ENCODE measurements around the gene FBXL4.

DNA sequence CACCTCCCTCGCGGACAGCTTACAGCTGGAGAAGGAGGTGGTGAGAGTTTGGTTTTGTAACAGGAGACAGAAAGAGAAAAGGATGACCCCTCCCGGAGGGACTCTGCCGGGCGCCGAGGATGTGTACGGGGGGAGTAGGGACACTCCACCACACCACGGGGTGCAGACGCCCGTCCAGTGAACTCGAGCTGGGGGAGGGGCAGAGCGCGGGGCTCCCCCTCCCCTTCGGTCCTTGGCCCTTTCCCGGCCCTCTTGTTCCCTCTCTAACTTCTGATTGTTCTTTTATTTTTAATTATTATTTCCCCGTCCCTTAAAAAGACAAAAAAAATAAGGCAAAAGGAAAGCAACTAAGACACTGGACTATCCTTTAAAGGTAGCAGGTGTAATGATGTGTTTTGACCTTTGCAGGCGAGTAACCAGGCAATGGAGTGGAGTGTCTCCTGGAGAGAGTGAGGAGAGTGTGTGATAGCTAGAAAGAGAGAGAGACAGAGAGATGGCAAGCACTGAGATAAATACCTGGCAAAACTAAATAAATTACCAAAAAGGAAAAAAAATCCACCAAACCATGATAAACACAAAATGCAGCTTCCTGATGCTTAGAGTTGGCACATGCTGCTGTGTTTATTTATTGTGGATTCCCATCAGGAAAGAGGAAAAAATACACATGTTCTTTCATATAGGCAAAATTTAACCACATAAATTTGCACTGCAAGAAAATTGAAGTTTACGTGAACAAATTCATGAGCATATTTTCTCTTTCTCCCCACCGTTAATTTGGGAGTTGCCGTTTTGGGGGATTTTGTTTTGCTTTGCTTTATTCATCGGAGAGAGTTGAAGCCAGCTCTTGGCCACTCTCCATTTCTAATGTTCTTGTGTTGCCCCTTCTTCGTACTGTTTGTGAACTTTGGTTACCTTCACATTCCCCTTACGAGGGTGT is 111.5 kb downstream of the FBXL4 start:
- no peak for TF ChIP-seq RFX5 (IDR thresholded peaks at IDR 0.05; ENCODE audit: borderline replicate concordance, low read depth, low read length)
- no peak for TF ChIP-seq SIN3A (conservative IDR thresholded peaks at IDR 0.05 in 1 of 2, IDR thresholded peaks at IDR 0.05 in 1 of 2; ENCODE audit: low read depth in 1 of 2, low read length in 2 of 2)
- TF ChIP-seq, protein P1, sequence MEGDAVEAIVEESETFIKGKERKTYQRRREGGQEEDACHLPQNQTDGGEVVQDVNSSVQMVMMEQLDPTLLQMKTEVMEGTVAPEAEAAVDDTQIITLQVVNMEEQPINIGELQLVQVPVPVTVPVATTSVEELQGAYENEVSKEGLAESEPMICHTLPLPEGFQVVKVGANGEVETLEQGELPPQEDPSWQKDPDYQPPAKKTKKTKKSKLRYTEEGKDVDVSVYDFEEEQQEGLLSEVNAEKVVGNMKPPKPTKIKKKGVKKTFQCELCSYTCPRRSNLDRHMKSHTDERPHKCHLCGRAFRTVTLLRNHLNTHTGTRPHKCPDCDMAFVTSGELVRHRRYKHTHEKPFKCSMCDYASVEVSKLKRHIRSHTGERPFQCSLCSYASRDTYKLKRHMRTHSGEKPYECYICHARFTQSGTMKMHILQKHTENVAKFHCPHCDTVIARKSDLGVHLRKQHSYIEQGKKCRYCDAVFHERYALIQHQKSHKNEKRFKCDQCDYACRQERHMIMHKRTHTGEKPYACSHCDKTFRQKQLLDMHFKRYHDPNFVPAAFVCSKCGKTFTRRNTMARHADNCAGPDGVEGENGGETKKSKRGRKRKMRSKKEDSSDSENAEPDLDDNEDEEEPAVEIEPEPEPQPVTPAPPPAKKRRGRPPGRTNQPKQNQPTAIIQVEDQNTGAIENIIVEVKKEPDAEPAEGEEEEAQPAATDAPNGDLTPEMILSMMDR (IDR thresholded peaks at IDR 0.05; ENCODE audit: control extremely low read depth in 1 of 3, insufficient read depth in 1 of 3, low read depth in 1 of 3, low read length in 3 of 3) = no peak
- no peak for TF ChIP-seq POLR2A (IDR thresholded peaks at IDR 0.05; ENCODE audit: control extremely low read depth in 1 of 2, low read depth in 2 of 2, low read length in 2 of 2)
- no peak for TF ChIP-seq ZNF274 (IDR thresholded peaks at IDR 0.05; ENCODE audit: borderline replicate concordance, extremely low read depth, low read length)
- TF ChIP-seq TAF1 (IDR thresholded peaks at IDR 0.05; ENCODE audit: low read depth, low read length) = no peak
- no peak for TF ChIP-seq JUN (IDR thresholded peaks at IDR 0.05; ENCODE audit: low read depth, low read length)
- TF ChIP-seq POLR2AphosphoS5 (IDR thresholded peaks at IDR 0.05; ENCODE audit: low read depth, low read length) = no peak
- TF ChIP-seq HDAC6 (IDR thresholded peaks at IDR 0.05; ENCODE audit: low read depth, low read length) = no peak
- TF ChIP-seq, protein P2, sequence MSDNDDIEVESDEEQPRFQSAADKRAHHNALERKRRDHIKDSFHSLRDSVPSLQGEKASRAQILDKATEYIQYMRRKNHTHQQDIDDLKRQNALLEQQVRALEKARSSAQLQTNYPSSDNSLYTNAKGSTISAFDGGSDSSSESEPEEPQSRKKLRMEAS (IDR thresholded peaks at IDR 0.05) = no peak
- peak in 1 of 2 experiments; percentile 41; a peak in 2 of 3 replicates for TF ChIP-seq EP300 (IDR thresholded peaks at IDR 0.05; ENCODE audit: borderline replicate concordance in 1 of 2, low read depth in 2 of 2, low read length in 2 of 2)
- TF ChIP-seq, protein P3, sequence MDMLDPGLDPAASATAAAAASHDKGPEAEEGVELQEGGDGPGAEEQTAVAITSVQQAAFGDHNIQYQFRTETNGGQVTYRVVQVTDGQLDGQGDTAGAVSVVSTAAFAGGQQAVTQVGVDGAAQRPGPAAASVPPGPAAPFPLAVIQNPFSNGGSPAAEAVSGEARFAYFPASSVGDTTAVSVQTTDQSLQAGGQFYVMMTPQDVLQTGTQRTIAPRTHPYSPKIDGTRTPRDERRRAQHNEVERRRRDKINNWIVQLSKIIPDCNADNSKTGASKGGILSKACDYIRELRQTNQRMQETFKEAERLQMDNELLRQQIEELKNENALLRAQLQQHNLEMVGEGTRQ (IDR thresholded peaks at IDR 0.05; ENCODE audit: low read length) = no peak

All from H1 (cell line).